Fibroblast of lung (primary cell): ENCODE data around the gene BGN. TPM values are rescaled to one million over a fixed set of nuclear protein-coding genes. Genes with fewer than 3 reads are reported as not detected.

ENCODE experiments used
- DNase-seq, 2 donors: peaks; one replicate each; pipeline versions ENCODE4 v3.0.0 to v3.0.0-alpha.2; 2010; ENCODE audit warnings: low read depth in 2 of 2
- H2AFZ ChIP-seq: 2 replicates; pipeline ENCODE4 v1.5.1; 2012; ENCODE audit warnings: low read length, control low read depth, inconsistent platforms
- H3K27ac ChIP-seq: 2 replicates; pipeline ENCODE4 v1.5.1; 2011; ENCODE audit warnings: low read length, control low read depth; ENCODE audit not compliant: insufficient read depth
- H3K27me3 ChIP-seq: 2 replicates; pipeline ENCODE4 v1.5.1; 2011; ENCODE audit warnings: mild to moderate bottlenecking, low read length; ENCODE audit not compliant: control insufficient read depth, insufficient read depth
- H3K36me3 ChIP-seq: 2 replicates; pipeline ENCODE4 v1.5.1; 2011; ENCODE audit warnings: low read length; ENCODE audit not compliant: control insufficient read depth, insufficient read depth
- H3K4me1 ChIP-seq: 2 replicates; pipeline ENCODE4 v1.5.1; 2011; ENCODE audit warnings: low read length; ENCODE audit not compliant: control insufficient read depth, insufficient read depth; ENCODE audit errors: extremely low read depth
- H3K4me2 ChIP-seq: 2 replicates; pipeline ENCODE4 v1.5.1; 2011; ENCODE audit warnings: low read length, control low read depth; ENCODE audit not compliant: insufficient read depth; ENCODE audit errors: extremely low read depth
- H3K4me3 ChIP-seq, 4 experiments: fragments of 200-600 bp in 1 of 4; sonication (generic) in 1 of 4; replicated peaks in 1 of 4; 2 replicates each; pipeline ENCODE4 v1.5.1; 2011 to 2016; ENCODE audit warnings: low read length in 4 of 4, low read depth in 3 of 4, mild to moderate bottlenecking in 3 of 4, control low read depth in 2 of 4, inconsistent platforms in 1 of 4, mixed read lengths in 1 of 4; ENCODE audit not compliant: insufficient read depth in 1 of 4; ENCODE audit errors: control extremely low read depth in 1 of 4
- H3K79me2 ChIP-seq: 2 replicates; pipeline ENCODE4 v1.5.1; 2012; ENCODE audit warnings: mild to moderate bottlenecking, low read length, inconsistent platforms; ENCODE audit not compliant: control insufficient read depth, insufficient read depth
- H3K9ac ChIP-seq: 2 replicates; pipeline ENCODE4 v1.5.1; 2011; ENCODE audit warnings: mild to moderate bottlenecking, low read length, control low read depth; ENCODE audit not compliant: insufficient read depth
- H3K9me3 ChIP-seq: 2 replicates; pipeline ENCODE4 v1.5.1; 2012; ENCODE audit warnings: low read depth, low read length; ENCODE audit not compliant: control insufficient read depth, insufficient read depth
- H4K20me1 ChIP-seq: 2 replicates; pipeline ENCODE4 v1.5.1; 2011; ENCODE audit warnings: low read length; ENCODE audit not compliant: control insufficient read depth, insufficient read depth; ENCODE audit errors: extremely low read depth
- CTCF ChIP-seq, 2 donors: IDR thresholded peaks in 1 of 2; conservative IDR thresholded peaks in 1 of 2; 1 replicate in 1 of 2; 2 replicates in 1 of 2; pipeline ENCODE4 v1.5.1; 2011 to 2012; ENCODE audit warnings: low read length in 2 of 2, control low read depth in 1 of 2, inconsistent platforms in 1 of 2, low read depth in 1 of 2, mild to moderate bottlenecking in 1 of 2
- EZH2 ChIP-seq: IDR thresholded peaks from 2 replicates; pipeline ENCODE4 v1.5.1; 2012; ENCODE audit warnings: low read length, control low read depth, mild to moderate bottlenecking; ENCODE audit errors: missing control alignments
- polyA plus RNA-seq, 2 donors: library from polyadenylated mRNA; depleted of rRNA in 1 of 2; stranded (reverse) in 1 of 2; unstranded in 1 of 2; fragments of >200 nt; gene quantifications; 2 replicates each; pipeline ENCODE4 v1.2.1, GENCODE V29; 2011 to 2012; ENCODE audit warnings: missing spikeins in 1 of 2
- total RNA-seq: library from RNA; depleted of rRNA; stranded (reverse); fragments of >200 nt; gene quantifications from 2 replicates; pipeline ENCODE4 v1.2.1, GENCODE V29; 2014

The BGN gene
- total and polyA plus RNA-seq, 2 donors (not counting 1 experiment from before 2014, with no cell fraction given): 10.1 to 61.7 TPM

GRCh38 chrX:153544727-153545126, 49.9 kb downstream of the BGN start:
- no peak overlapping the region for H2AFZ ChIP-seq
- H3K27ac ChIP-seq: no peak overlapping the region
- H3K4me2 ChIP-seq: no peak overlapping the region
- H3K4me1 ChIP-seq: no peaks in the 10 kb centered on the region
- no peaks in the 10 kb centered on the region for H3K36me3 ChIP-seq
- no peaks in the 10 kb centered on the region for H3K9me3 ChIP-seq
- H3K79me2 ChIP-seq: no peaks in the 10 kb centered on the region
- no peak overlapping the region for H3K9ac ChIP-seq
- H3K4me3 ChIP-seq: no peak overlapping the region
- no peaks in the 10 kb centered on the region for H4K20me1 ChIP-seq
- no peak for TF ChIP-seq CTCF (conservative IDR thresholded peaks at IDR 0.05 in 1 of 2, IDR thresholded peaks at IDR 0.05 in 1 of 2; ENCODE audit: low read depth in 1 of 2, low read length in 2 of 2)
- TF ChIP-seq EZH2: no peak
- no peak for DNase-seq
- H3K27me3 ChIP-seq: no peaks in the 10 kb centered on the region

GRCh38 chrX:153546386-153546785, 51.6 kb downstream of the BGN start:
- Histone ChIP-seq H3K4me1 (no peaks in the 10 kb centered on the region), H3K27ac (no peak overlapping the region), H3K27me3 (no peaks in the 10 kb centered on the region), H3K9ac (no peak overlapping the region), H3K4me3 (no peak overlapping the region), H3K79me2 (no peaks in the 10 kb centered on the region), H3K36me3 (no peaks in the 10 kb centered on the region), H4K20me1 (no peaks in the 10 kb centered on the region), H3K9me3 (no peaks in the 10 kb centered on the region), H2AFZ (no peak overlapping the region), H3K4me2 (no peak overlapping the region)
- TF ChIP-seq CTCF (conservative IDR thresholded peaks at IDR 0.05 in 1 of 2, IDR thresholded peaks at IDR 0.05 in 1 of 2; ENCODE audit: low read depth in 1 of 2, low read length in 2 of 2) (no peak), EZH2 (no peak)
- DNase-seq: no peak

DNA sequence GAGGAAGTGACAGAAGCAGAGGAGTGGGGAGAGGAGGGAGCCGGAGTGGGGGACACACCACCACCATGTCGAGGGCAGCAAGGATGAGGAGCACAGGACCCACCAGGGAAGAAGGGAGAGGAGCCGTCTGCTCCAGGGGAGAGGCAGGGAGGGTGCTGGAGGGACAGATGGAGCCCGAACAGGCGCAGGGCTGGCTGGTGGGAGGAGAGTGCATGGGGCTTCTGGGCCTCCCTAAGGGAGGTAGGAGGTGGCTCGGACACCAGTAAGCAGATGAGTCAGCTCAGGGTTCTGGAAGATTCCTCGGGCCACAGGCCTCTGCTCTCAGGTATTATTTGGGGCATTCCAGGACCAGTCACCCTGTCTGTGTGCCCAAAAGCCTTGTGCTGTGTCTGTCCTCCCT, 52.4 kb downstream of the BGN start:
- H3K27ac ChIP-seq: no peak overlapping the region
- TF ChIP-seq EZH2: no peak
- no peak for TF ChIP-seq CTCF (conservative IDR thresholded peaks at IDR 0.05 in 1 of 2, IDR thresholded peaks at IDR 0.05 in 1 of 2; ENCODE audit: low read depth in 1 of 2, low read length in 2 of 2)
- no peak for DNase-seq
- no peaks in the 10 kb centered on the region for H3K4me1 ChIP-seq
- H3K4me2 ChIP-seq: no peak overlapping the region
- H2AFZ ChIP-seq: no peak overlapping the region
- no peaks in the 10 kb centered on the region for H3K9me3 ChIP-seq
- no peak overlapping the region for H3K9ac ChIP-seq
- no peaks in the 10 kb centered on the region for H3K36me3 ChIP-seq
- H4K20me1 ChIP-seq: no peaks in the 10 kb centered on the region
- H3K27me3 ChIP-seq: no peaks in the 10 kb centered on the region
- H3K79me2 ChIP-seq: no peaks in the 10 kb centered on the region
- H3K4me3 ChIP-seq: no peak overlapping the region
